ENCODE results near the gene SERPINB12. TPM values are rescaled to one million over a fixed set of nuclear protein-coding genes. Genes with fewer than 3 reads are reported as not detected.

The SERPINB12 gene
- total RNA-seq, 1 experiment from 2014 or later: not detected

GRCh38 chr18:63506336-63506646 lies 35.9 kb upstream of the SERPINB12 start:
- no peaks in the 10 kb centered on the region for H3K4me1 Mint-ChIP-seq (ENCODE audit: low read depth, unreplicated experiment)
- no peak for TF ChIP-seq CTCF (IDR thresholded peaks at IDR 0.05; ENCODE audit: unreplicated experiment)
- H3K36me3 Mint-ChIP-seq (ENCODE audit: insufficient read depth, unreplicated experiment): no peaks in the 10 kb centered on the region
- intact Hi-C loops (cut with micrococcal nuclease; ENCODE audit: unreplicated experiment): loop anchor here (1.0 to 5.0 kb wide), 2 partner anchors 84 to 375 kb away; partner anchors contain the start of gene VPS4B
- no peak overlapping the region for H3K27ac Mint-ChIP-seq (ENCODE audit: unreplicated experiment)
- H3K9me3 Mint-ChIP-seq (ENCODE audit: low read depth, unreplicated experiment): no peaks in the 10 kb centered on the region
- H3K27me3 Mint-ChIP-seq (ENCODE audit: unreplicated experiment): no peaks in the 10 kb centered on the region
- no peak overlapping the region for H3K4me3 Mint-ChIP-seq (ENCODE audit: low read depth, unreplicated experiment)
- no peak for DNase-seq
- CTCF ChIA-PET: interaction anchor here (0.6 kb wide), 1 partner anchor 175 kb away, joined by 3 read pairs; no protein-coding TSS in a partner anchor
- BruUV-seq (replicated peaks): no TSS peak

- H3K4me3 Mint-ChIP-seq (ENCODE audit: low read depth, unreplicated experiment): no peak overlapping the region
- no peaks in the 10 kb centered on the region for H3K36me3 Mint-ChIP-seq (ENCODE audit: insufficient read depth, unreplicated experiment)
- no peaks in the 10 kb centered on the region for H3K27me3 Mint-ChIP-seq (ENCODE audit: unreplicated experiment)
- BruUV-seq (replicated peaks): no TSS peak
- H3K4me1 Mint-ChIP-seq (ENCODE audit: low read depth, unreplicated experiment): no peaks in the 10 kb centered on the region
- DNase-seq: no peak
- TF ChIP-seq CTCF (IDR thresholded peaks at IDR 0.05; ENCODE audit: unreplicated experiment): no peak
- H3K9me3 Mint-ChIP-seq (ENCODE audit: low read depth, unreplicated experiment): no peaks in the 10 kb centered on the region
- CTCF ChIA-PET: no interaction called here
- intact Hi-C loops (cut with micrococcal nuclease; ENCODE audit: unreplicated experiment): loop anchor here (5.0 kb wide), 1 partner anchor 86 kb away; the partner anchor contains the start of gene VPS4B
- no peak overlapping the region for H3K27ac Mint-ChIP-seq (ENCODE audit: unreplicated experiment)
These were observed 33.6 kb upstream of the SERPINB12 start for GRCh38 chr18:63508596-63508995.

- H3K36me3 Mint-ChIP-seq (ENCODE audit: insufficient read depth, unreplicated experiment): no peaks in the 10 kb centered on the region
- H3K27ac Mint-ChIP-seq (ENCODE audit: unreplicated experiment): no peak overlapping the region
- BruUV-seq (replicated peaks): no TSS peak
- TF ChIP-seq CTCF (IDR thresholded peaks at IDR 0.05; ENCODE audit: unreplicated experiment): peak; percentile 69
- H3K4me1 Mint-ChIP-seq (ENCODE audit: low read depth, unreplicated experiment): no peaks in the 10 kb centered on the region
- CTCF ChIA-PET: interaction anchor here (0.6 to 2.3 kb wide), 9 partner anchors 9 to 425 kb away, joined by 3 to 23 read pairs (median 5); no protein-coding TSS in a partner anchor
- H3K9me3 Mint-ChIP-seq (ENCODE audit: low read depth, unreplicated experiment): no peaks in the 10 kb centered on the region
- H3K4me3 Mint-ChIP-seq (ENCODE audit: low read depth, unreplicated experiment): no peak overlapping the region
- H3K27me3 Mint-ChIP-seq (ENCODE audit: unreplicated experiment): no peaks in the 10 kb centered on the region
- peak; percentile 61 for DNase-seq
- intact Hi-C loops (cut with micrococcal nuclease; ENCODE audit: unreplicated experiment): no loop called here
These were observed 30.9 kb upstream of the SERPINB12 start for GRCh38 chr18:63511285-63511684.

- TF ChIP-seq CTCF (IDR thresholded peaks at IDR 0.05; ENCODE audit: unreplicated experiment): no peak
- H3K9me3 Mint-ChIP-seq (ENCODE audit: low read depth, unreplicated experiment): no peaks in the 10 kb centered on the region
- CTCF ChIA-PET: interaction anchor here (1.1 kb wide), 1 partner anchor 330 kb away, joined by 3 read pairs; no protein-coding TSS in a partner anchor
- peaks cover 8% of the 10 kb centered on the region for H3K4me1 Mint-ChIP-seq (ENCODE audit: low read depth, unreplicated experiment)
- H3K27me3 Mint-ChIP-seq (ENCODE audit: unreplicated experiment): no peaks in the 10 kb centered on the region
- no peaks in the 10 kb centered on the region for H3K36me3 Mint-ChIP-seq (ENCODE audit: insufficient read depth, unreplicated experiment)
- BruUV-seq (replicated peaks): no TSS peak
- intact Hi-C loops (cut with micrococcal nuclease; ENCODE audit: unreplicated experiment): no loop called here
- no peak overlapping the region for H3K4me3 Mint-ChIP-seq (ENCODE audit: low read depth, unreplicated experiment)
- no peak overlapping the region for H3K27ac Mint-ChIP-seq (ENCODE audit: unreplicated experiment)
- no peak for DNase-seq
These were observed 27.8 kb upstream of the SERPINB12 start for GRCh38 chr18:63514326-63514725.
